GM21515 (cell line): ENCODE results near the gene NUDT2.
"Not testable (repeated sequence)": the region's sequence is repeated elsewhere in the genome, so short reads cannot be mapped to it uniquely, and the experiment has no call there.

Experiments
- ATAC-seq: cut with Tn5 transposase; IDR thresholded peaks from one replicate; pipeline ENCODE4 v1.9.1; 2021; ENCODE audit not compliant: unreplicated experiment

NUDT2 gene

GRCh38 chr9:34334916-34335315, 5.5 kb downstream of the NUDT2 start:
- ATAC-seq = no peak

- ATAC-seq = no peak
Observed at GRCh38 chr9:34335376-34335775, 6.0 kb downstream of the NUDT2 start.

GRCh38 chr9:34337403-34337802, 8.0 kb downstream of the NUDT2 start:
- ATAC-seq = no peak

- ATAC-seq = not testable (repeated sequence)
Observed at GRCh38 chr9:34338079-34338478, 8.7 kb downstream of the NUDT2 start.

- no peak for ATAC-seq
Observed at GRCh38 chr9:34338665-34339385, 9.5 kb downstream of the NUDT2 start.

GRCh38 chr9:34341659-34342295, 12.4 kb downstream of the NUDT2 start:
- ATAC-seq = no peak

GRCh38 chr9:34343090-34343489, 13.7 kb downstream of the NUDT2 start:
- ATAC-seq = no peak

GRCh38 chr9:34343605-34344004, 14.2 kb downstream of the NUDT2 start:
- no peak for ATAC-seq

- no peak for ATAC-seq
Observed at GRCh38 chr9:34346873-34347799, 17.8 kb downstream of the NUDT2 start.

- ATAC-seq = no peak
Observed at GRCh38 chr9:34347800-34348158, 18.4 kb downstream of the NUDT2 start.

GRCh38 chr9:34349324-34349723, 20.0 kb downstream of the NUDT2 start:
- no peak for ATAC-seq

GRCh38 chr9:34352122-34352652, 22.8 kb downstream of the NUDT2 start:
- ATAC-seq = not testable (repeated sequence)

GRCh38 chr9:34352957-34353356, 23.6 kb downstream of the NUDT2 start:
- not testable (repeated sequence) for ATAC-seq

GRCh38 chr9:34362614-34363214, 33.3 kb downstream of the NUDT2 start:
- no peak for ATAC-seq

- ATAC-seq = no peak
Observed at GRCh38 chr9:34363619-34364351, 34.4 kb downstream of the NUDT2 start.

GRCh38 chr9:34365282-34365681, 35.9 kb downstream of the NUDT2 start:
- ATAC-seq = no peak

GRCh38 chr9:34366365-34366764, 37.0 kb downstream of the NUDT2 start:
- ATAC-seq = no peak

- not testable (repeated sequence) for ATAC-seq
Observed at GRCh38 chr9:34367751-34368410, 38.5 kb downstream of the NUDT2 start.

GRCh38 chr9:34368796-34369195, 39.4 kb downstream of the NUDT2 start:
- ATAC-seq = not testable (repeated sequence)

- no peak for ATAC-seq
Observed at GRCh38 chr9:34369636-34370035, 40.3 kb downstream of the NUDT2 start.
